ENCODE results near the gene EPM2A. TPM values are rescaled to one million over a fixed set of nuclear protein-coding genes. Genes with fewer than 3 reads are reported as not detected.

EPM2A gene
- polyA plus RNA-seq, 2 of the 4 experiments (the other 2 are of a cell fraction): 2.4 to 3.0 TPM

DNA sequence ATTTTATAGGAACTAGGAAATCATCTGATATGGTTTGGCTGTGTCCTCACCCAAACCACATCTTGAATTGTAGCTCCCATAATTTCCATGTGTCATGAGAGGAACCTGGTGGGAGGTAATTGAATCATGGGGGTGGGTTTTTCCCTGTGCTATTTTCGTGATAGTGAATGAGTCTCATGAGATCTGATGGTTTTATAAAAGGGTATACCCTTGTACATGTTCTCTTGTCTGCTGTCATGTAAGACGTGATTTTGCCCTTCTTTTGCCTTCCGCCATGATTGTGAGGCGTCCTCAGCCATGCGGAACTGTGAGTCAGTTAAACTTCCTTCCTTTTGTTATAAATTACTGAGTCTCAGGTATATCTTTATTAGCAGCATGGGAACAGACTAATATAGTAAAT is 27.9 kb downstream of the EPM2A start:
- no peak for ATAC-seq
- Histone ChIP-seq H3K27ac (no peak overlapping the region), H3K4me2 (no peak overlapping the region), H3K4me1 (no peaks in the 10 kb centered on the region), H3K9me3 (no peaks in the 10 kb centered on the region), H3K4me3 (no peak overlapping the region)
- no peak for TF ChIP-seq RFX5 (IDR thresholded peaks at IDR 0.05)
- no peak for TF ChIP-seq RAD21 (conservative IDR thresholded peaks at IDR 0.05 in 1 of 2, IDR thresholded peaks at IDR 0.05 in 1 of 2)
- TF ChIP-seq SMC3 (IDR thresholded peaks at IDR 0.05): no peak
- TF ChIP-seq TP53 (CRISPR knock-in tag; IDR thresholded peaks at IDR 0.05): no peak
- no peak for TF ChIP-seq ESRRA (IDR thresholded peaks at IDR 0.05; ENCODE audit: borderline replicate concordance, low read length)
- no peak for TF ChIP-seq FOXS1 (CRISPR knock-in tag; IDR thresholded peaks at IDR 0.05)
- TF ChIP-seq HDAC2 (IDR thresholded peaks at IDR 0.05): no peak
- no peak for TF ChIP-seq HOXB13 (CRISPR knock-in tag; IDR thresholded peaks at IDR 0.05; ENCODE audit: low read depth)
- CTCF ChIA-PET: interaction anchor here (1.0 kb wide), 1 partner anchor 289 kb away, joined by 3 read pairs; no protein-coding TSS in a partner anchor
- POLR2A ChIA-PET: no interaction called here
- whole genome bisulfite sequencing (ENCODE audit: missing lambda C conversion rate): 62% methylated on average over 5 of the region's 5 CpGs
- no peak for DNase-seq (ENCODE audit: low read depth in 1 of 2, low spot score in 1 of 2)
- FAIRE-seq: no peak

DNA sequence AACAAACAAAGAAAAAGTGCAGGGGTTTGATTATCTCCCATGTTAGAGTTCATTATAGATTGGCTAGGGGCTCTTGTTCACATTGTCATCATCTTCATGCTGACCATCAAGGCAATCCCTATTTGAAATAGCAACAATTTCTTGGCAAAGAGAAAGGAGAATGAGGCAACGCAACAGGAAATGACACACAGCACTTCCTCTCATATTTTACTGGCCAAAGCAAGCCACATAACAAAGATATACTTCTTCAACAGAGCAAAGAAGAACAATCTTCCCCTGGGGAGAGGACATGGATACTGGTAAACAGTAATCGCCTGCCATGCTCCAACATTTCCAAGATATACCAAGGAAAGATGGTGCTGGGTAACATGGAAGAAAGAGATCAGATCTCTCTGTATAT is 29.8 kb downstream of the EPM2A start:
- no peak for DNase-seq (ENCODE audit: low read depth in 1 of 2, low spot score in 1 of 2)
- ATAC-seq: no peak
- H3K4me3 ChIP-seq: no peak overlapping the region
- FAIRE-seq: no peak
- 67% methylated on average over 2 of the region's 2 CpGs for WGBS (ENCODE audit: missing lambda C conversion rate)
- H3K4me1 ChIP-seq: no peaks in the 10 kb centered on the region
- ChIA-PET CTCF (no interaction called here), POLR2A (no interaction called here)
- TF ChIP-seq POLR2AphosphoS2 (conservative IDR thresholded peaks at IDR 0.05; ENCODE audit: low read length) (no peak), HOXB13 (CRISPR knock-in tag; IDR thresholded peaks at IDR 0.05; ENCODE audit: low read depth) (no peak), RNF2 (IDR thresholded peaks at IDR 0.05; ENCODE audit: borderline replicate concordance, low read depth) (no peak), TP53 (CRISPR knock-in tag; IDR thresholded peaks at IDR 0.05) (no peak), SREBF2 (IDR thresholded peaks at IDR 0.05) (no peak), BHLHE40 (IDR thresholded peaks at IDR 0.05; ENCODE audit: low read depth, low read length) (no peak), MAZ (IDR thresholded peaks at IDR 0.05; ENCODE audit: borderline replicate concordance, low read depth, low read length) (no peak), HOXA7 (CRISPR knock-in tag; IDR thresholded peaks at IDR 0.05) (no peak), GATA3 (IDR thresholded peaks at IDR 0.05; ENCODE audit: borderline replicate concordance) (no peak), RAD21 (conservative IDR thresholded peaks at IDR 0.05 in 1 of 2, IDR thresholded peaks at IDR 0.05 in 1 of 2) (no peak), PHF8 (IDR thresholded peaks at IDR 0.05; ENCODE audit: borderline replicate concordance, low read depth) (no peak), ZC3H11A (IDR thresholded peaks at IDR 0.05) (no peak), FOSB (CRISPR knock-in tag; IDR thresholded peaks at IDR 0.05) (no peak), CHD2 (IDR thresholded peaks at IDR 0.05; ENCODE audit: low read length, partially characterized antibody) (no peak), ESRRA (IDR thresholded peaks at IDR 0.05; ENCODE audit: borderline replicate concordance, low read length) (no peak), KDM5A (IDR thresholded peaks at IDR 0.05) (no peak)
- no peak overlapping the region for H3K27ac ChIP-seq
- no peak overlapping the region for H3K4me2 ChIP-seq
- no peaks in the 10 kb centered on the region for H3K9me3 ChIP-seq

DNA sequence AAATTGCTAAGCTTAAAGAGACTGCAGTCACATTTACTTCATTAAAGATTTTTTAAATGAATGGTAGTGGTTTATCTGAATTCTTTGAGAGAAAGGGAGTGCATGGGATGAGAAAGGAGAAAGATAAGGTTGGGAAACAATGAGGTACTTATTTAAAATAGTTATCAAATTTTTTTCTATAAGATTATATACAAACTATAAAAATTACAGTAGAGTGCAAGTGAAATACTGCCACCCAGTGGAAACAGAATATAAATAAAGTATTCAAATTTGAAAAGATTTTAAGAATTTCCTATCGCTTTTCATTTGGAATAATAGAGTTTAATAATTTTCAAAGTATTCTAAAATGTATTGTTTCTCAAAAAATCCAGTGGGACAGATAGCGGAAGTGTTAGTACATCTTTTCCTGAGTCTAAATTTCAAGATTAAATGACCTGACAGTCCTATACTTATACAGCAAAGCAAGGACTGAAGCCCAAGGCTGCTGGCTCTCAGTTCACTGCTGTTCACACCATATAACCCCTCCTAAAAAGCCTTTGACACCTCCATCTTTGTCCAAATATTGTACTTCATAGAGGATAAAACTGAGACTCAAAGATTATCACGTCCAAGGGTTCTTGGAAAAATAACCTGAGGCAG is 31.1 kb downstream of the EPM2A start:
- H3K4me1 ChIP-seq: peaks cover 7% of the 10 kb centered on the region; the same call in 2 of the 3 replicates
- ChIA-PET POLR2A (no interaction called here), CTCF (interaction anchor here (0.6 to 1.2 kb wide), 6 partner anchors 8 to 1264 kb away, joined by 3 to 5 read pairs (median 3); no protein-coding TSS in a partner anchor)
- no peak overlapping the region for H3K4me3 ChIP-seq
- 8% methylated on average over 3 of the region's 3 CpGs for WGBS (ENCODE audit: missing lambda C conversion rate)
- no peak overlapping the region for H3K4me2 ChIP-seq
- FAIRE-seq: no peak
- no peak for DNase-seq (ENCODE audit: low read depth in 1 of 2, low spot score in 1 of 2)
- H3K9me3 ChIP-seq: no peaks in the 10 kb centered on the region
- H3K27ac ChIP-seq: no peak overlapping the region
- no peak for ATAC-seq
- no peak for TF ChIP-seq FOXS1 (CRISPR knock-in tag; IDR thresholded peaks at IDR 0.05)
- no peak for TF ChIP-seq RCOR1 (IDR thresholded peaks at IDR 0.05; ENCODE audit: low read depth, low read length)
- no peak for TF ChIP-seq MYC (IDR thresholded peaks at IDR 0.05; ENCODE audit: borderline replicate concordance, low read length)
- no peak for TF ChIP-seq MAZ (IDR thresholded peaks at IDR 0.05; ENCODE audit: borderline replicate concordance, low read depth, low read length)
- TF ChIP-seq, protein P1, sequence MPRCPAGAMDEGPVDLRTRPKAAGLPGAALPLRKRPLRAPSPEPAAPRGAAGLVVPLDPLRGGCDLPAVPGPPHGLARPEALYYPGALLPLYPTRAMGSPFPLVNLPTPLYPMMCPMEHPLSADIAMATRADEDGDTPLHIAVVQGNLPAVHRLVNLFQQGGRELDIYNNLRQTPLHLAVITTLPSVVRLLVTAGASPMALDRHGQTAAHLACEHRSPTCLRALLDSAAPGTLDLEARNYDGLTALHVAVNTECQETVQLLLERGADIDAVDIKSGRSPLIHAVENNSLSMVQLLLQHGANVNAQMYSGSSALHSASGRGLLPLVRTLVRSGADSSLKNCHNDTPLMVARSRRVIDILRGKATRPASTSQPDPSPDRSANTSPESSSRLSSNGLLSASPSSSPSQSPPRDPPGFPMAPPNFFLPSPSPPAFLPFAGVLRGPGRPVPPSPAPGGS (IDR thresholded peaks at IDR 0.05): no peak
- peak; percentile 43; the same call in 2 of the 3 replicates for TF ChIP-seq SMC3 (IDR thresholded peaks at IDR 0.05)
- no peak for TF ChIP-seq HEYL (CRISPR knock-in tag; IDR thresholded peaks at IDR 0.05)
- peak; percentile 28 to 64 for TF ChIP-seq RAD21 (conservative IDR thresholded peaks at IDR 0.05 in 1 of 2, IDR thresholded peaks at IDR 0.05 in 1 of 2)
- TF ChIP-seq, protein P2, sequence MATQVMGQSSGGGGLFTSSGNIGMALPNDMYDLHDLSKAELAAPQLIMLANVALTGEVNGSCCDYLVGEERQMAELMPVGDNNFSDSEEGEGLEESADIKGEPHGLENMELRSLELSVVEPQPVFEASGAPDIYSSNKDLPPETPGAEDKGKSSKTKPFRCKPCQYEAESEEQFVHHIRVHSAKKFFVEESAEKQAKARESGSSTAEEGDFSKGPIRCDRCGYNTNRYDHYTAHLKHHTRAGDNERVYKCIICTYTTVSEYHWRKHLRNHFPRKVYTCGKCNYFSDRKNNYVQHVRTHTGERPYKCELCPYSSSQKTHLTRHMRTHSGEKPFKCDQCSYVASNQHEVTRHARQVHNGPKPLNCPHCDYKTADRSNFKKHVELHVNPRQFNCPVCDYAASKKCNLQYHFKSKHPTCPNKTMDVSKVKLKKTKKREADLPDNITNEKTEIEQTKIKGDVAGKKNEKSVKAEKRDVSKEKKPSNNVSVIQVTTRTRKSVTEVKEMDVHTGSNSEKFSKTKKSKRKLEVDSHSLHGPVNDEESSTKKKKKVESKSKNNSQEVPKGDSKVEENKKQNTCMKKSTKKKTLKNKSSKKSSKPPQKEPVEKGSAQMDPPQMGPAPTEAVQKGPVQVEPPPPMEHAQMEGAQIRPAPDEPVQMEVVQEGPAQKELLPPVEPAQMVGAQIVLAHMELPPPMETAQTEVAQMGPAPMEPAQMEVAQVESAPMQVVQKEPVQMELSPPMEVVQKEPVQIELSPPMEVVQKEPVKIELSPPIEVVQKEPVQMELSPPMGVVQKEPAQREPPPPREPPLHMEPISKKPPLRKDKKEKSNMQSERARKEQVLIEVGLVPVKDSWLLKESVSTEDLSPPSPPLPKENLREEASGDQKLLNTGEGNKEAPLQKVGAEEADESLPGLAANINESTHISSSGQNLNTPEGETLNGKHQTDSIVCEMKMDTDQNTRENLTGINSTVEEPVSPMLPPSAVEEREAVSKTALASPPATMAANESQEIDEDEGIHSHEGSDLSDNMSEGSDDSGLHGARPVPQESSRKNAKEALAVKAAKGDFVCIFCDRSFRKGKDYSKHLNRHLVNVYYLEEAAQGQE (IDR thresholded peaks at IDR 0.05): no peak
- no peak for TF ChIP-seq HOXA7 (CRISPR knock-in tag; IDR thresholded peaks at IDR 0.05)
- TF ChIP-seq, protein P3, sequence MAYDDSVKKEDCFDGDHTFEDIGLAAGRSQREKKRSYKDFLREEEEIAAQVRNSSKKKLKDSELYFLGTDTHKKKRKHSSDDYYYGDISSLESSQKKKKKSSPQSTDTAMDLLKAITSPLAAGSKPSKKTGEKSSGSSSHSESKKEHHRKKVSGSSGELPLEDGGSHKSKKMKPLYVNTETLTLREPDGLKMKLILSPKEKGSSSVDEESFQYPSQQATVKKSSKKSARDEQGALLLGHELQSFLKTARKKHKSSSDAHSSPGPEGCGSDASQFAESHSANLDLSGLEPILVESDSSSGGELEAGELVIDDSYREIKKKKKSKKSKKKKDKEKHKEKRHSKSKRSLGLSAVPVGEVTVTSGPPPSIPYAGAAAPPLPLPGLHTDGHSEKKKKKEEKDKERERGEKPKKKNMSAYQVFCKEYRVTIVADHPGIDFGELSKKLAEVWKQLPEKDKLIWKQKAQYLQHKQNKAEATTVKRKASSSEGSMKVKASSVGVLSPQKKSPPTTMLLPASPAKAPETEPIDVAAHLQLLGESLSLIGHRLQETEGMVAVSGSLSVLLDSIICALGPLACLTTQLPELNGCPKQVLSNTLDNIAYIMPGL (CRISPR knock-in tag; IDR thresholded peaks at IDR 0.05; ENCODE audit: borderline replicate concordance): no peak
- TF ChIP-seq, protein P4, sequence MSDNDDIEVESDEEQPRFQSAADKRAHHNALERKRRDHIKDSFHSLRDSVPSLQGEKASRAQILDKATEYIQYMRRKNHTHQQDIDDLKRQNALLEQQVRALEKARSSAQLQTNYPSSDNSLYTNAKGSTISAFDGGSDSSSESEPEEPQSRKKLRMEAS (IDR thresholded peaks at IDR 0.05): no peak

Measured in A549 (cell line).